Astrocyte (in vitro differentiated cells and primary cell): Measurements from ENCODE around the gene DMXL2.

ENCODE experiments used
- CTCF ChIP-seq: IDR thresholded peaks from 2 replicates; pipeline ENCODE4 v1.5.1; 2011; ENCODE audit warnings: low read depth, mild to moderate bottlenecking, inconsistent platforms, low read length, moderate library complexity; ENCODE audit not compliant: insufficient read depth
- EZH2 ChIP-seq: IDR thresholded peaks from 2 replicates; pipeline ENCODE4 v1.6.1; 2012; ENCODE audit warnings: mild to moderate bottlenecking, low read length, inconsistent platforms; ENCODE audit not compliant: insufficient read depth

- TF ChIP-seq CTCF: no peak
- no peak for TF ChIP-seq EZH2
Measured at GRCh38 chr15:51550841-51551240, 71.7 kb downstream of the DMXL2 start.
